Measurements from ENCODE around the gene ADCYAP1R1.

The ADCYAP1R1 gene

DNA sequence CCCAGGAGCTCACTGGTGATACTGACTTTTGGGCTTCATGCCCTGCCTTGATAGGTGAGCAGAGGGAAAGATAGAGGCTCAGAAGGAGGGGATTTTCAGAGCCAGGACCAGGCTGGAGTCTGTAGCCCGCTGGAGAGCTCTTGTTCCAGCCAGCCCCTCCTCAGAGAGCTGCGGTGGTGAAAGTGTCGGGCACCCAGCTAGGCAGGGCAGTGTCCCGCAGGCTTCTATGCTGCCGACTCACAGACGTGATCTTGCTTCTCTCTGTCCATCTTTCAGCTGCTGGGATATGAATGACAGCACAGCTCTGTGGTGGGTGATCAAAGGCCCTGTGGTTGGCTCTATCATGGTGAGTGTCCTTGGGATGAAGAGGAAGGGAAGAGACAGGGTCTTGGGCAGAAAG is 35.2 kb downstream of the ADCYAP1R1 start:
- DNase-seq (ENCODE audit: low read depth) = no peak

GRCh38 chr7:31091924-31092434 is 39.9 kb downstream of the ADCYAP1R1 start:
- no peak for DNase-seq (ENCODE audit: low read depth)

DNA sequence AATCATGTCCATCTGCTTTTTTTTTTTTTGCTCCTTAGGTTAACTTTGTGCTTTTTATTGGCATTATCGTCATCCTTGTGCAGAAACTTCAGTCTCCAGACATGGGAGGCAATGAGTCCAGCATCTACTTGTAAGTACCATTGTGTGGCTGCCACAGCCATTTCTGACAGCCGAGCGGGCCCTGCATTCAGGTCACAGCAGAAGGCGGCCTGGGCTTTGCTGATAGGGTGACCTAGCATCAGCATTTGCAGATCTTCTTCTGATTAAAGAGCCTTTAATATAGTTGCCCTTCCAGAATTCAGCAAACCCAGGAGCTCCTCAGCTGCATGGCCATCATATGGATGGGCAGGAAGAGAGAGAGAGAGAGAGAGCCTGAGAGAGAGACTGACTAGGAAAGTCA is 40.5 kb downstream of the ADCYAP1R1 start:
- no peak for DNase-seq (ENCODE audit: low read depth)

GRCh38 chr7:31093282-31093681 is 41.2 kb downstream of the ADCYAP1R1 start:
- no peak for DNase-seq (ENCODE audit: low read depth)

- no peak for DNase-seq (ENCODE audit: low read depth)
Measured at GRCh38 chr7:31094271-31094670, 42.2 kb downstream of the ADCYAP1R1 start.

GRCh38 chr7:31095286-31096197 is 43.4 kb downstream of the ADCYAP1R1 start:
- no peak for DNase-seq (ENCODE audit: low read depth)

GRCh38 chr7:31096198-31096876 is 44.2 kb downstream of the ADCYAP1R1 start:
- no peak for DNase-seq (ENCODE audit: low read depth)

DNA sequence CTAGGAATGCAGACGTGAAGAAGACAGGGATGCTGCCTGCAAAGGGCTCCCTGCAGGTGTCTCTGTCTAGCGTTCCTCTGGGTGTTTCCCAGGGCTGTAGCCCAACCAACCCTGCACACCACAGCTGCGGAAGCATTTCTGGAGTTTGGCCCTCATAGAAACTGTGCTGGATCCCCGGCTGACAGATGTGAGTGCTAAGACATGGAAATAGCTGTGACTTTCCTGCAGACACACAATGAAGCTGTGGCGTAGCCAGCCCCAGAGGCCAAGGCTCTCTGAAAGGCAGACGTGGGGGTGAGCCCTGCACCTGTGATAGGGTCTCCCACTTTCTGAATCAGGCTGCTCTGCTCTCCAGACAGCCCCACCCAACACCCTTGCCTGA is 44.8 kb downstream of the ADCYAP1R1 start:
- DNase-seq (ENCODE audit: low read depth) = no peak

DNA sequence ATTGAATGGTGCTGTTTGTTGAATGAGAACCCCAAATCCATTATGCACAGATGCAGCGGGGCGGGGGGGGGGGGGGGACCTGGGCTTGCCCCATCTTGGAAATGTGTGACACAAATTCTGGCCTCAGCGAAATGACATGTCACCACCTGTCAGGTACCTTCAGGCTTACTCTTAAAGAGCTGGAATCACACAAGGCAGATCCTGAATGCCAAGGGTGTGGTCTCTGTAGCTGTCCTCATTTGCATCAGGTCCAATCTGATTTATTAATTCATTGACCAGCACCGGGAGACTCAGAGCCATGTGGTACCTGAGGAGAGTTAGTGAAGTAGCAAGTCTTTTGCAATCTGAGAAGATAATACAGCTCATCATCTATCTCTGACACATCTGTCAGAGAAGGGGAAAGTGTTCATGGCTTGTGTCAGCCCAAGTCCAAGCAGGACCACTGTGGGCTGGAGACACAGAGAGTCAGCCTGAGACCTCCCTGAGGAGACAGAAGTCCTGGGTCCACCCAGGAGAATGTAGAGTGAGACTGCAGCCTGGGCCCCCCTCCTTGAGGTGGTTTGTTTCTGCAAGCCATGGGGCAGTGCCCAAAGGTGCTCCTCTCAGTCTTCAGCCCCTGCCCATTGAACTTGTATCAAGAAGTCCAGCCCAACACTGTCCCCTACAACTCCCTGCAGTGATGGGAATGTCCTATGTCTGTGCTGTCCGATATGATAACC is 46.7 kb downstream of the ADCYAP1R1 start:
- no peak for DNase-seq (ENCODE audit: low read depth)

DNA sequence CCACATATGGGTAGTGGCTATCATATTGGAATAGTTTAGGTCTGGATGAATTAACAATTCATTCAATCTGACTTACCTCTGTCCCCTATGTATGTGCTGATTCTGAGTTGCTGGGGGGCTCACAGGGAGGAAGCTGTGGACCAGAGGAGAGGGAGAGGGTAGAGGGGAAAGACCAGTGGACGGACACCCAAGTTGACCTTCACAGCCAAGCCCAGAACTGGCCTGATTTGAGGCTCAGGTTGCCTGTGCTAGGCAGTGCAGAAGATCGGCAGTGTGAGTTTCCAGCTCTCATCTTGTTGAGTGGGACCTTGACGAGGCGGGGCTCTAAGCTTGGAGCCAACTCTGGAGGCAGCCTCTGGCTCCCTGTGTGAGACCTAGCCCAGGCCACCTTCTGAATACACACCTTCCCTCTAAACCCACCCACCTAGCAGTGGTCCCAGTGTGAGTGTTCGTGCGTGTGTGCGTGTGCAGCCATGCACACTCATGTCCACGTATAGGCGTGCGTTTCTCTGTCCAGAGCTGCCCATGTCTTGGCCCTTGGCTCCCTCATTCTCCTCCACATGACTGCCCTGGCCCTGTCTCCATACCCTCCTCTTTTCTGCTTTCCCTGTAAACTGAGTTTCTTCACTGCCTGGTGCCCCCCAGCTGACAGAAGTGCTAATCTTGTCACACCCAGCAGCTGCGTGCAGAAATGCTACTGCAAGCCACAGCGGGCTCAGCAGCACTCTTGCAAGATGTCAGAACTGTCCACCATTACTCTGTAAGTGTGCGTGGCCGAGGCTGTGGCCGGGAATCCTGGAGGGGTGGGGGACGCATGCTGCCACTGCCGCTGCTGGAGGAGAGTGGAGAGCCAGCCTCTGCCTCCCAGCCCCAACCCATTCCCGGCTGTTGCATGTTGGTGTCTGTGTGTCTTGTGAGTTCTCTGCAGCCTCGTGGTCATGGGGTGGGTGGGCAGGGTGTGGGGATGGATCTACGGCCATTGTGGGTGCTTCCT is 47.6 kb downstream of the ADCYAP1R1 start:
- no peak for DNase-seq (ENCODE audit: low read depth)

- DNase-seq (ENCODE audit: low read depth) = no peak
Measured at GRCh38 chr7:31100445-31100844, 48.3 kb downstream of the ADCYAP1R1 start.

DNA sequence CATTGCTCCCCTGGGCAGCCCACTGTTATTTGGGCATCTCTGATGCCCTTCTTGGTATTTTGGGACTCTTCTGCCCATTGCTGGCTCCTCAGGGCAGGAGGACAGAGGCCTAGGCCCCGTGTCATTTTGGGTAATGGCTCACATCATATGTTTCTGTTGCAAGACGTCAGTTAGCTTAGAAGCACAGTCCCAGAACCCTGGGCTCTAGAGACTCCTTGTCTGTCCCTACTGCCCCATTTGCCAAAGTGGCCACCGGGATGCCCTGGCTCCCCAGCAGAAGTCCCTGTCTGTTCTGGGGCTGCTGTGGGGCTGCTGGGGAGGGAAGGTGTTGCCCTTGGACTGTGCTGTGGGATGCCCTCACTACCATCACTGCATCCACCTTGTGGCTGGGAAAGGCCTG is 48.8 kb downstream of the ADCYAP1R1 start:
- DNase-seq (ENCODE audit: low read depth) = no peak

DNA sequence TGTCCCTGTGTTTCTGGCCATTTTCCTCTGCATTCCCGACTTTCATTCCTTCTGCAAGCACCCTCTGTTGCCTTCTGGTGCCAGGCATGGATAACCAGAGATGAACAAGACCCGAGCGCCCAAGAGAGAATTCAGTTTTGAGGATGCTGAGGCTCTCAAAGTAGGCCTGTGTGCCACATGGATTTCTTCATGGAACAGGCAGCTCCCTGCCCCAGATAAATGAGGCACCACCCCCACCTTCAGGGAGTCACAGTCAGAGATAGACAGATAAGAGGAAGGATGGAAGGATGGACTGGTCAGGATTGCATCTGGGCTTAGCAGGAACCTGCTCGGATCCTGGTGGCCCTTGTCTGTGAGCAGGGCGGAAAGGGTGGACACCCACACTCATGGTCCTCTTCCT is 49.4 kb downstream of the ADCYAP1R1 start:
- DNase-seq (ENCODE audit: low read depth) = no peak

- DNase-seq (ENCODE audit: low read depth) = no peak
Measured at GRCh38 chr7:31102151-31102972, 50.3 kb downstream of the ADCYAP1R1 start.

- DNase-seq (ENCODE audit: low read depth) = no peak
Measured at GRCh38 chr7:31102973-31103850, 51.1 kb downstream of the ADCYAP1R1 start.

GRCh38 chr7:31104361-31105255 is 52.5 kb downstream of the ADCYAP1R1 start:
- DNase-seq (ENCODE audit: low read depth) = no peak

GRCh38 chr7:31105256-31105950 is 53.3 kb downstream of the ADCYAP1R1 start:
- no peak for DNase-seq (ENCODE audit: low read depth)
